ENCODE results near the gene PPP3CA. TPM values are rescaled to one million over a fixed set of nuclear protein-coding genes. Genes with fewer than 3 reads are reported as not detected.

The PPP3CA gene
- total RNA-seq, 4 donors from 2014 or later: 32.7 to 45.1 (median 44.0) TPM

DNA sequence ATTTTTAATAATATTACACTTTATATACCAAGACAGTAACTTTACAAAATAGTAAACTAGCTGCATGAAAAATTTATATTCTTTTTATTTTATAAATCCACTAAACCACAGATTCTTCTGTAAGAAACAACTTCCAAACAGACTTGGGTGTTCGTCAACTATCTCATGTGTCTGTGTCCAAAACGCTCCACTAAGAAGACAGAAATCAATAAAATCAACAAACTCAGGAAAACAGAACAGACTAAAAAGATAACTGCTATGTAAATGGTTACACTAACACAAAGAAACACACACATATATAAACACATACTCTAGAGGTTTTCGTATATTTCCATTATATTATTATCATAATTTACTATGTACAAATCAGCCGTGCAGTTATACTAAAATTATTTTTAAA, 158.4 kb downstream of the PPP3CA start:
- TF ChIP-seq EP300 (IDR thresholded peaks at IDR 0.05) (no peak), POLR2A (IDR thresholded peaks at IDR 0.05) (no peak)
- TF ChIP-seq, protein P1, sequence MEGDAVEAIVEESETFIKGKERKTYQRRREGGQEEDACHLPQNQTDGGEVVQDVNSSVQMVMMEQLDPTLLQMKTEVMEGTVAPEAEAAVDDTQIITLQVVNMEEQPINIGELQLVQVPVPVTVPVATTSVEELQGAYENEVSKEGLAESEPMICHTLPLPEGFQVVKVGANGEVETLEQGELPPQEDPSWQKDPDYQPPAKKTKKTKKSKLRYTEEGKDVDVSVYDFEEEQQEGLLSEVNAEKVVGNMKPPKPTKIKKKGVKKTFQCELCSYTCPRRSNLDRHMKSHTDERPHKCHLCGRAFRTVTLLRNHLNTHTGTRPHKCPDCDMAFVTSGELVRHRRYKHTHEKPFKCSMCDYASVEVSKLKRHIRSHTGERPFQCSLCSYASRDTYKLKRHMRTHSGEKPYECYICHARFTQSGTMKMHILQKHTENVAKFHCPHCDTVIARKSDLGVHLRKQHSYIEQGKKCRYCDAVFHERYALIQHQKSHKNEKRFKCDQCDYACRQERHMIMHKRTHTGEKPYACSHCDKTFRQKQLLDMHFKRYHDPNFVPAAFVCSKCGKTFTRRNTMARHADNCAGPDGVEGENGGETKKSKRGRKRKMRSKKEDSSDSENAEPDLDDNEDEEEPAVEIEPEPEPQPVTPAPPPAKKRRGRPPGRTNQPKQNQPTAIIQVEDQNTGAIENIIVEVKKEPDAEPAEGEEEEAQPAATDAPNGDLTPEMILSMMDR (IDR thresholded peaks at IDR 0.05): no peak
- peaks cover 0 to 64% (median 14%) of the 10 kb centered on the region in 4 donors for H3K4me1 ChIP-seq
- DNase-seq (ENCODE audit: low spot score in 2 of 2): no peak
- H3K9me3 ChIP-seq: no peaks in the 10 kb centered on the region
- WGBS, 2 donors: 85% methylated on average over 4 of the region's 4 CpGs
- H3K36me3 ChIP-seq: no peaks in the 10 kb centered on the region
- no peaks in the 10 kb centered on the region for H3K27me3 ChIP-seq
- no peak overlapping the region for H3K4me3 ChIP-seq
- H3K27ac ChIP-seq: peak overlapping the region in 1 of 4 donors; percentile 6

DNA sequence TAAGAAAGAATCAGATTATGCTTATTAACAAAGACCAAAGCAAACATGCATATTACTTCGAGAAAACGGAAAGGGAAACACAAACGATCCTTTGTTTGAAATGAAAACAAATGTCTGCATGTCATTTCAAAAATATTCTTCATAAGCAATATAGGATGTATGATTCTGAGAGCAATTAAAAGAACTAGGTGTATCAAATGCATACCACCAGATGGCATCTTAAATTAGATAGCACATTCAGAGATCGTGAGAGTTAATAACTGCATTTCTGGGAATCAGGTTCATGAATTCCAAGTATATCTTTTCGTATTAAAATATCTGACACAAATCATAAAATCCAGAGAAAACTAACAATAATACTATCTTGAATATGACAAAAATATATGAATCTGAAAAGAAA, 159.5 kb downstream of the PPP3CA start:
- Histone ChIP-seq H3K27me3 (no peaks in the 10 kb centered on the region), H3K27ac (no peak overlapping the region), H3K4me1 (peaks cover 0 to 63% (median 15%) of the 10 kb centered on the region in 4 donors), H3K4me3 (no peak overlapping the region), H3K36me3 (no peaks in the 10 kb centered on the region), H3K9me3 (no peaks in the 10 kb centered on the region)
- no peak for DNase-seq (ENCODE audit: low spot score in 2 of 2)
- WGBS, 2 donors: 23 to 35% methylated on average over 5 of the region's 5 CpGs
- TF ChIP-seq, protein P1 (IDR thresholded peaks at IDR 0.05): peak in 3 of 5 experiments; percentile 9 to 26 (median 23)
- TF ChIP-seq EP300 (IDR thresholded peaks at IDR 0.05): no peak
- TF ChIP-seq POLR2A (IDR thresholded peaks at IDR 0.05): no peak

DNA sequence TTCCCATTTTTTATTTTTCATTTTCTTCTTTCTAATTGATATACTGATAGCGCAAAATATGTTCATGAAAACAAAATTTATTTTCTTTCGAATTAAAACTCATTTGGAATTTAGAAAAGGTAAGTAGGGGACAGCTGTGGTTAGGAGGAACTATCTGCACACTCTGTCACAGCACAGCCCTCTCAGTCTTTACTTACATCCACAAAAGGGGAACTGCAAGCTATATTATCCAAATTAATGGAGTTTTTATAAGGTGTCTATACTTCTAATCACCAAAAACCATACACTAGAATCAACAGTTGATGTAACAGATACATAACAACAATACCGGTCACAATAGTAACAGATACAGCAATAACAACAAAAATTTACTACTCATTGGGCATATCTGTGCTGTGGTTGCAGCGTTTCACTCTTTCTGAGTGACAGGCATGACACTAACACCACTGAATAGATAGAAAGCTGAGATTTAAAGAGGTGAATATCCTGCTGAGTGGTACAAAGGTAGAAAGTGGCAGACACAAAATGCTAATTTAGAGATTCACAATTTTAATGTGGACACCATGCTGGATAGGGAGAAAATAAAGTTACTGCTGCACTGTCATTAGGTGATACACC, 160.7 kb downstream of the PPP3CA start:
- Histone ChIP-seq H3K4me3 (no peak overlapping the region), H3K9me3 (no peaks in the 10 kb centered on the region), H3K4me1 (peaks cover 0 to 51% (median 11%) of the 10 kb centered on the region in 4 donors), H3K27ac (no peak overlapping the region), H3K27me3 (no peaks in the 10 kb centered on the region), H3K36me3 (no peaks in the 10 kb centered on the region)
- 95 to 97% methylated on average over 4 of the region's 4 CpGs for WGBS, 2 donors
- TF ChIP-seq POLR2A (IDR thresholded peaks at IDR 0.05): no peak
- TF ChIP-seq, protein P1 (IDR thresholded peaks at IDR 0.05): no peak
- no peak for TF ChIP-seq EP300 (IDR thresholded peaks at IDR 0.05)
- no peak for DNase-seq (ENCODE audit: low spot score in 2 of 2)

DNA sequence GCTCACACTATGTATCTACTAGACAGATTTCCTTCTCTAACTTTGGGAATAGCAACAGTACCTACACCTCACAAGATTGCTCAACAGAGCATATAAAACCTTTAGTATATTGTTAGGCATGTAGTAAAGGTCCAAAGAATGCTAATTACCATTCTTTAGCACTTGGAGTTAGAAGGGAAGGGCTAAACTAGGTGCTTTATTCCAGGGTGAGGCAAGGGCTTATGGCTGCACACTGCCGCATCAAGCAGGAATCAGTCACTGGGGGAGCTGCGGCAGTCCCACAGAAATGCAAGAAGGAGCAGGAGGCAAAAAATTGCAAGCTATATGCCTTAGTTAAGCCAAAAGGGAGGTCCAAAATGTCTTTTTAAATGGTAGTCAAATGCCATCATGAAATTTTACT, 162.7 kb downstream of the PPP3CA start:
- H3K9me3 ChIP-seq: no peaks in the 10 kb centered on the region
- WGBS, 2 donors: 99 to 100% methylated on average over 2 of the region's 2 CpGs
- no peak overlapping the region for H3K27ac ChIP-seq
- no peaks in the 10 kb centered on the region for H3K36me3 ChIP-seq
- H3K4me1 ChIP-seq: peaks cover 0 to 32% (median 8%) of the 10 kb centered on the region in 4 donors
- DNase-seq (ENCODE audit: low spot score in 2 of 2): no peak
- H3K27me3 ChIP-seq: no peaks in the 10 kb centered on the region
- no peak overlapping the region for H3K4me3 ChIP-seq
- TF ChIP-seq POLR2A (IDR thresholded peaks at IDR 0.05) (no peak), EP300 (IDR thresholded peaks at IDR 0.05) (no peak)
- TF ChIP-seq, protein P1 (IDR thresholded peaks at IDR 0.05): no peak

DNA sequence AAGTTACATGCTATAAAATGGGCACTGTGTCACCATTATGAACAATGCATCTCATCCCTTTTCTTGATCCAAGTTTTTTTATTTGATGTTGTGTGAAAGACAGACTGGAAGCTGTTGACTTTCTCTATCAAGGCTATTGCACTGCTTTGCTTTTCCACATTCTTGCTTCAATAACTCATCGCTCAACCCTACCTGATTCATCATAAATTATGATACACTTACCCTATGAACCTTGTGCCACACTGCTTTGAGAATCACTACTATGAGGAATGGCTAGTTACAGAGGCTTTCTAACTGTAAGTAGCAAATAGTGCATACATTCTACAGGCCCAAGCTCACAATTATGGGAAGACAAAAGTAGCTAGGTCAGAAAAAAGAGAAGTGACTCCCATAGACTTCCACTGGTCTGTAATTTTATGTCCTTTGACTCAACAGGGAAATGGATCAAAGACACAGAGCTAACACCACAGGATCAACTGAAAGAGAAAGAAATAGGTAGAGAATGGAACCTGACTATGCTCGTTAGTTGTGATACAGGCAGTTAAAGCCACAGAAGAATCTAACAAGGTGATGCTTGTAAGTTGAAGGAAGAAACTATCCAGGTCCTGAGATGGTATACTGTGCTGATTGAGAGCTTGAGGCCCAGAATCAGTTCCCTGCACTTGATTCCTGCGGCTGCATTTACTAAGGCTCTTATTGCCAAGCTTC, 163.5 kb downstream of the PPP3CA start:
- H3K36me3 ChIP-seq: no peaks in the 10 kb centered on the region
- no peak overlapping the region for H3K4me3 ChIP-seq
- DNase-seq (ENCODE audit: low spot score in 2 of 2): no peak
- 93 to 94% methylated on average over 3 of the region's 3 CpGs for WGBS, 2 donors
- H3K27ac ChIP-seq: no peak overlapping the region
- H3K4me1 ChIP-seq: peaks cover 0 to 31% (median 8%) of the 10 kb centered on the region in 4 donors
- H3K27me3 ChIP-seq: no peaks in the 10 kb centered on the region
- TF ChIP-seq EP300 (IDR thresholded peaks at IDR 0.05): no peak
- no peak for TF ChIP-seq POLR2A (IDR thresholded peaks at IDR 0.05)
- TF ChIP-seq, protein P1 (IDR thresholded peaks at IDR 0.05): no peak
- H3K9me3 ChIP-seq: no peaks in the 10 kb centered on the region

Measured in tibial nerve (tissue), 4 donors.